HG03521 (cell line): Measurements from ENCODE around the gene MAN2C1.
"Not testable (repeated sequence)": the region's sequence is repeated elsewhere in the genome, so short reads cannot be mapped to it uniquely, and the experiment has no call there.

Experiments used
- ATAC-seq: cut with Tn5 transposase; IDR thresholded peaks from one replicate; pipeline ENCODE4 v1.9.1; 2021; ENCODE audit warnings: mild to moderate bottlenecking, moderate library complexity; ENCODE audit not compliant: unreplicated experiment

The MAN2C1 gene

DNA sequence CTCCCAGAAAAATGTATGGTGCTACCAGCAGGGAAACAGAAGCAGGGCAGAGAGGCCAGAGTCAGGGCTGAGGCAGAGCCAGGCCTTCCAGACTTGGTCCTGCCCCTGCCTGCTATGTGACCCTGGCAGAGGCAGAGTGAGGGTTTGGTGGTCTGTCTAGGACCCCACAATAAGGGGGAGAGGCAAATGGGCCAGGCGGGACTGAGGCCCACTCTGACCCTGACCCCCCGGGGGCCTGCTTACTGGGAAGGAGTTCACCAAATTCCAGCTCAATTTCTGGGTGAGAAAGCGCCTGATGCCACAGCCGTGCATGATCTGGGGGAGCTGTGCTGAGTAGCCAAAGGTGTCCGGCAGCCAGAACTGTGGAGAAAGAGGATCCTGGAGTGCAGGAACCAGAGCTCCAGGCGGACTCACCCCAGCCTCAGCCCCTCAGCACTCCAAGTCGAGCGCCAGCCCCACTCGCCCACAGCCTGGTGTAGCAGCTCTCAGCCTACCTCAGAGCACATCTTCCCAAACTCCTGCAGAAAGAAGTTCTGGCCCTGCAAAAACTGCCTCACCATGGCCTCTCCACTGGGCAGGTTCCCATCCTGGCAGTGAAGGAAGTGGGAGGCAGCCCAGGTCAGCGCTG lies 6.9 kb downstream of the MAN2C1 start:
- ATAC-seq, result no peak

DNA sequence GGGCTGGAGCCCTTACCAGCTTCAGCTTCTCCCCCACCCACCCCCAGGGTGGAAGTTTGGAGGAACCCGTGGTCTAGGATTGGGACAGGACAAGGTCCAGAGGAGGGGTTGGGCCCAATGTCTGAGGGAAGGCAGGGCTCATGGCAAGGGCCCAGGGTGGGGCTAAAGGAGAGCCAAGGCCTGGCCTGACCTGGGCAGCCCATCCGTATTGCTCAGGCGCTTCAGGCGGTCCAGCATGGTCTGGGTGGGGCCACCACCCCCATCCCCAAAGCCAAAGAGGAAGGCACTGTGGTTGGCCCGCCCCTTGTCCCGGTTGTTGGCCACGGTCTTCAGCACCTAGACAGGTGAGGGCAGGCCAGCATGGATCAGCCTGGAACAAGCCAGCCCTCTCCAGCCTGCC lies 7.6 kb downstream of the MAN2C1 start:
- ATAC-seq, result no peak

- ATAC-seq, result no peak
Measured at GRCh38 chr15:75360391-75360790, 8.0 kb downstream of the MAN2C1 start.

- ATAC-seq, result no peak
Measured at GRCh38 chr15:75359537-75360250, 8.7 kb downstream of the MAN2C1 start.

- ATAC-seq, result no peak
Measured at GRCh38 chr15:75358771-75359536, 9.5 kb downstream of the MAN2C1 start.

- no peak for ATAC-seq
Measured at GRCh38 chr15:75357976-75358673, 10.3 kb downstream of the MAN2C1 start.

DNA sequence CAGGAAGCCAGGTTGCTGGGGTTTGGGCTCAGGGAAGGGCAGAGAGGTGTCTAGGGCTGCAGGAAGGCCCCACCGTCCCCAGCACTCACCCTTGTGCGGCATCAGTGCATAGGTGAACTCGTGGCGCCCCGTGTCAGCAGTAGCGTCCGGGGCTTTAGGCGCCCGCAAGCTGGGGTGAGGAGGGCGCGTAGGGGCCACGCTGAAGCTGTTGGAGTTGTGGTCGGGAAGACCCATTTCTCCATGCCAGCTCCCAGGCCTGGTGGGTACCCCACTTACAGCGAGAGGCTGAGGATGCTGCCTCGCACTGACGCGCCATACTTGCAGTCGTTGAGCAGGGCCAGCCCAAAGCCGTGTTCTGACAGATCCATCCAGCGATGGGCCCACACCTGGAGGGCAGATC lies 11.9 kb downstream of the MAN2C1 start:
- ATAC-seq, result no peak

DNA sequence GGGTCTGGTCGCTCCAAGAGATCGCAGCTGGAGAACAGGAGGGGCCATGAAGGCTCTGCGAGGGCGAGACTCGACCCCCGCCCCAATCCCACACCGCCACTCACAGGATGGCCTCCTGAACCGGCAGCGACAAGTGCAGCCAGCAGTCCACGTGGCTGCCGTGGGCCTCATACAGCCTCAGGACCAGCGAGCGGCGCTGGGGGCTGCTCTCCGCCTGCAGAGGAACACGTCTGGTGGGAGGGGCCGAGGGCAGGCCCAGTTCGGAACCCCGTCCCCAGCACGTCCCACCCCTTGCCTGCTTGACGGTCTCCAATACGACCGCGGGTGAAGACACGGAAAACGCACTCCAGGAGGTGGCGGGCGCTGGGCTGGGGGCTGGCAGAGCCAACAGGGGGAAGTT lies 12.4 kb downstream of the MAN2C1 start:
- ATAC-seq, result no peak

- ATAC-seq, result no peak
Measured at GRCh38 chr15:75355369-75355768, 13.0 kb downstream of the MAN2C1 start.

DNA sequence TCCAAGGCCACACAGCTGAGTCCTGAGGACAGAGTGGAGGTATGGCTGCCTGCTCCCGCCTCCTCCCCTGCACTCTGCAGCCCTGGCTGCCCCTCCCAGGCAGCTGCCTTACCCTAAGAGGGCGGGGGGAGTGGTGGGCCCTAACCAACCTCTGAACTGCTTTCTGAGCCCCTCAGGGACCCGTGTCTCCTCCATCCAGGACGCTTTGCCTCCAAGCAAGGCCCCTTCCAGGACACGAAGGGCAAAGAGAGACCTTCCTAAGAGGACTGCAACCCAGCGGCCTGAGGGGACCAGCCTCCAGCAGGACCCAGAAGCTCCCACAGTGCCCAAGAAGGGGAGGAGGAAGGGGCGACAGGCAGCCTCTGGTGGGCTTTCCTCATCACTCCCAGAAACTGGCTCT lies 14.0 kb downstream of the MAN2C1 start:
- no peak for ATAC-seq

GRCh38 chr15:75353604-75354003 lies 14.8 kb downstream of the MAN2C1 start:
- no peak for ATAC-seq

DNA sequence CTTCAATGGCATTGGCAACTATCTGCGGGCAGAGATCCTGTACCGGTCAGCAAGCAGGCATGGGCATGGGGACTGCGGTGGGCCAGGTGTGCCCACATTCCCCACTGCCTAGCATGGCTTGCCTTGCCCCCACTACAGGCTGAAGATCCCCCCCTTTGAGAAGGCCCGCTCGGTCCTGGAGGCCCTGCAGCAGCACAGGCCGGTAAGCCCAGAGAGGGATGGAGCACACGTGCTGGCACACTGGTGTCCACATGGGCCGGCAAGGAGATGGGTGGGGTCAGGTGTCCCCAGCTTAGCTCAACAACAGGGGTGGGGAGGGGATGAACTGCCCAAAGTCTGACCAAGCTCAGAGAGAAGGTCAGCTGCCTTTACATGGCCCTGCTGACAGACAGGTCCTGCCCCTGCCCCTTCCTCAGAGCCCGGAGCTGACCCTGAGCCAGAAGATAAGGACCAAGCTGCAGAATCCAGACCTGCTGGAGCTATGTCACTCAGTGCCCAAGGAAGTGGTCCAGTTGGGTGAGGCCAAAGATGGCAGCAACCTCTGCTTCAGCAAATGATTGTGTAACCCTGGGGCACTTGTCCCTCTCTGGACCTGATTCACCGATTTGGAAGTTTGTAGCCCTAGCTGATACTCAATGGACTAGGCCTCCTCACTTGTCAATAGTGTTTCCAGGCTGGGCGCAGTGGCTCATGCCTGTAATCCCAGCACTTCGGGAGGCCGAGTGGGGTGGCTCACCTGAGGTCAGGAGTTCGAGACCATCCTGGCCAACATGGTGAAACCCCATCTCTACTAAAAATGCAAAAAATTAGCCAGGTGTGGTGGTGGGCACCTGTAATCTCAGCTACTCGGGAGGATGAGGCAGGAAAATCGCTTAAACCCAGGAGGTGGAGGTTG lies 16.0 kb downstream of the MAN2C1 start:
- no peak for ATAC-seq

DNA sequence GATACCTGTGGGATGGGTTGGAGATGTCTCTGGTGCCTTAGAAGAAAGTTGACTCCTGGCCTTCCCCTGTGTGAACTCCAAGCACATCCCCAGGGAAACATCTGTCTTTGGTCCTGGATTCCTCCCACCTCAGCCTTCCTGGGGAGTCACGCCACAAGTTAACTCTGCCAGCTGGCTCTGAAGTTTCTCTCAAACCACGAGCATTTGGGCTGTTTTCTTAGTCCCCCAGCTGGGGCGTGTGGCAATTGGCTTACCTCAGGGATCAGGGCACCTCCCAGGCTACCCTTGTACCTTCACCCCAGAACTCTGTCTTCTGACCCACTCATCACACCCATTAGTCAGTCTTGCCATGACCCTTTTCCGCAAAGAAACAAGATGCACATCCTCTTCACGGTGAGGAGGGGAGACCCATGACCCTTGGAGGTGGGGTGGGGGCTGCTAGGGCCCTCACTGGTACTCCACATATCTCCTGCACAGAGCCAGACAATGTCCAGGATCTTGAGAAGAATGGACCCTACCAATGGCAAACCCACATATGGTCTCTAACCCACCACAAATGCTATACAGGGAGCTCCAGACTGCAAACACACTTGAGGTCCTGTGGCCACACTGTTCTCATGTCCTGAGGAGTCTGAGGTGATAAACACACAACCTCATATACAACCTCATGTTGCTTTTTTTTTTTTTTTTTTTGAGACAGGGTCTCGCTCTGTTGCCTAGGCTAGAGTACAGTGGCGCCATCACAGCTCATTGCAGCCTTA lies 17.6 kb downstream of the MAN2C1 start:
- no peak for ATAC-seq

DNA sequence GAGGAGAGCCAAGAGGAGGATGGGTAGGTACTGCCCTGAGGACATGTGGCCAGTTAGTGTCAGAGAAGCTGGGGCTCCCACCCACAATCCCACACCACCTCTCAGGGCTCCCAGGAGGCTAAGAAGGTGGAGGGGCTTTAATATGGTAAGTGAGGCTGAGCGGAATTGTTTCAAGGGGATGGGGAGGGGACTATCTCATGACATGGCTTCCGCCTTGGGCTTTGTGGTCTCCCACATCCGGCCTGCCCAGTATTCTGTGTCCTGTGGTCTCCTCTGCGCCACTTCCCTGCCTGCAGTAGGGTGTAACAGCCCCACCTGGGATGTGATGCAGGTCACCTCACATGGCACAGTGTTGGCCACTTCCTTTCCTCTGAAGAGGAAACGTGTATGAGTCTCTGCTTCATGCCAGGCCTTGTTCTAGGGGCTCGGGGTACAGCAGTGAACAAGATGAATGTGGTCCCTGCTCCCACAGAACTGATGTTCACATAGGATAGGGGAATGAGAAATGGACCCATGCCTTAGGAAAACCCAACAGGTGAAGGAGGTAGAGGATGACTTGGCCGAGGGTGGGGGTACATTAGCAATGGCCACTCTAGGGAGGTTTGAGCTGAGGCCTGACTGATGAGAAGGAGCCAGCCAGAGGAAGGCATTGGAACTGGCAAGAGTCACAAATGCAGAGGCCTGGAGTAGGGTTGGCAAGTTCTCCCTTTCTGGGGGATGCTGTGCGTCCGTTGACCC lies 18.4 kb downstream of the MAN2C1 start:
- ATAC-seq, result no peak

DNA sequence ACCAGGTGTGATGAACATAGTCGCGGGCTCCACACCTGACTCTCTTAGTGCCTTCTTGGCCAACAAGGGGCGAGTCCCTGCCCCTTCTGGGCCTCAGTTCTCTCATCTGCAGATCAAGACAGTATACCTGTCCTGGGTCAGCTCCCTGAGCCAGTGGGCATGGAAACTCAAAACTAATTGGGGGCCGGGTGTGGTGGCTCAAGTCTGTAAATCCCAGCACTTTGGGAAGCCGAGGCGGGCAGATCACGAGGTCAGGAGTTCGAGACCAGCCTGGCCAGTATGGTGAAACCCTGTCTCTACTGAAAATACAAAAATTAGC lies 19.1 kb downstream of the MAN2C1 start:
- ATAC-seq, result not testable (repeated sequence)

- ATAC-seq, result no peak
Measured at GRCh38 chr15:75348562-75349350, 19.7 kb downstream of the MAN2C1 start.

DNA sequence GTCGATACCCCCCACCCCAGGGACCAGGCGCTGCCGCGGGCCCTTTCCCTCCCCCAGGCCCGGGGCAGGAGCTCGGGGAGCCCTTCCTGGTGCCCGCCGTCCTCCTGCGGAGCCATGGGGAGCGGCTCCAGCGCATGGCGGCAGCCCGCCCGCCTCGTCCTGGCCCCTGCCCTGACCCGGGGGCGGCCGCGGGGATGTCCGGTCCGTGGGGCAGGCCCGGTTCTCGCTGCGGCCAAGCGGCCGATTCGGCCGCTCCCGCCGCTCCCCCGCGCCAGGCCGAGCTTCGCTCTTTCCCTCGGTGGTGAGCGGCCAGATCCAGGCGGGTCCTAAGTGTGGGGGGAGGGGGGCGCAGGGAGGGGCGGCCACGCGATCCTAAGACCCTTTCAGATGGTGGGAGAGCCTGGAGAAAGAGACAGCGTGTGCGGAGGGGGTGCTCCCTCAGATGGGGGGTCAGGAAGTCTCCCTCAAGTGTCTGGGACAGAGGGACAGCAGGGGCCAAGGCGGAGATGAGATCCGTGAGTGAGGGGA lies 20.3 kb downstream of the MAN2C1 start:
- no peak for ATAC-seq
